ENCODE data around the gene PPP1R9B.

DNA sequence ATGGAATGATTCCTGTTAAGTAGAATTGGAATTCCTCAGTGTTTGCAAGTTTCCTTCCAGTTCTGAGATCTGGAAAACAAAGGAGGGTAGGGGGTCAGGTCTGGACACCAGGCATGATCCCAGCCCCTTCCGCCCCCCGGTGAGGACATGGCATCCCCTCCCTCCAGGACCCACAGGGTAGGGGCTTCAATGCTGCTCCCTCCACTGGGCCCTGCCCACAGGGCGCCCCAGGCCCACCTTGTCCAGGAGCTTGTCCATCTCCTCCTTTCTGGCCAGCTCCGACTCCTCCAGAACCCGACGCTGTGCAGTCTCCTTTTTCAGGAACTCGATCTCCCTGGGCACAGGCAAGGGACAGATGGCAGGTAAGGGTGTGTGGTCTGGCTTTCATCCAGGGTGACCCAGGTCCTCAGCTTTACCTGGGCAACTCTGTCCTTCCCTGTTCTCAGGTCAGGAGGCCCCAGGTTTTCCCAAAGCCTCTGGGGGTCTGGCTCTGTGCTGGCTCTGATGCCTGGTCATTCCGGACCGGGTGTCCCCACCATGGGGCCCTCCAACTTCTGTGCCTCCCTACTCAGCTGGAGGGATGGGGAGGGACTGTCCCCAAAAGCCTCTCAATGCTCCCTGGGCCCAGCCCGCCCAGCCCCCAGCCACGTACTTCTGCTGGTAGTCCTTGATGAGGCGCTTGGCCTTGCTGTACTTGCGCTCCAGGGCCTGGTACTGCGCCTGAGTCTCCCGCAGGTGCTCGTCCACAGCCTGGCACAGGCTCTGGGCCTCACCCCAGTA is 15.0 kb downstream of the PPP1R9B start:
- TF ChIP-seq, protein P1, sequence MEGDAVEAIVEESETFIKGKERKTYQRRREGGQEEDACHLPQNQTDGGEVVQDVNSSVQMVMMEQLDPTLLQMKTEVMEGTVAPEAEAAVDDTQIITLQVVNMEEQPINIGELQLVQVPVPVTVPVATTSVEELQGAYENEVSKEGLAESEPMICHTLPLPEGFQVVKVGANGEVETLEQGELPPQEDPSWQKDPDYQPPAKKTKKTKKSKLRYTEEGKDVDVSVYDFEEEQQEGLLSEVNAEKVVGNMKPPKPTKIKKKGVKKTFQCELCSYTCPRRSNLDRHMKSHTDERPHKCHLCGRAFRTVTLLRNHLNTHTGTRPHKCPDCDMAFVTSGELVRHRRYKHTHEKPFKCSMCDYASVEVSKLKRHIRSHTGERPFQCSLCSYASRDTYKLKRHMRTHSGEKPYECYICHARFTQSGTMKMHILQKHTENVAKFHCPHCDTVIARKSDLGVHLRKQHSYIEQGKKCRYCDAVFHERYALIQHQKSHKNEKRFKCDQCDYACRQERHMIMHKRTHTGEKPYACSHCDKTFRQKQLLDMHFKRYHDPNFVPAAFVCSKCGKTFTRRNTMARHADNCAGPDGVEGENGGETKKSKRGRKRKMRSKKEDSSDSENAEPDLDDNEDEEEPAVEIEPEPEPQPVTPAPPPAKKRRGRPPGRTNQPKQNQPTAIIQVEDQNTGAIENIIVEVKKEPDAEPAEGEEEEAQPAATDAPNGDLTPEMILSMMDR (IDR thresholded peaks at IDR 0.05): no peak
- no peak for TF ChIP-seq POLR2A (IDR thresholded peaks at IDR 0.05)

Data from uterus (tissue), 2 donors.